H9 (cell line): ENCODE data around the gene NOTCH1. TPM values are rescaled to one million over a fixed set of nuclear protein-coding genes. Genes with fewer than 3 reads are reported as not detected.

Source experiments
- DNase-seq: peaks from one replicate; pipeline ENCODE4 v3.0.0-alpha.2; 2017
- H2AFZ ChIP-seq: one replicate; pipeline ENCODE4 v1.6.1; 2013; ENCODE audit warnings: mild to moderate bottlenecking, low read length, control low read depth, moderate library complexity
- H2AK5ac ChIP-seq: 2 replicates; pipeline ENCODE4 v1.6.1; 2013; ENCODE audit warnings: low read length, control low read depth, mixed read lengths; ENCODE audit not compliant: insufficient read length
- H2BK120ac ChIP-seq: one replicate; pipeline ENCODE4 v1.6.1; 2013; ENCODE audit warnings: low read depth, mild to moderate bottlenecking, low read length, control low read depth, inconsistent platforms; ENCODE audit not compliant: poor library complexity, severe bottlenecking
- H2BK12ac ChIP-seq: 2 replicates; pipeline ENCODE4 v1.6.1; 2013; ENCODE audit warnings: low read length, control low read depth, mixed read lengths, low read depth; ENCODE audit not compliant: insufficient read length
- H2BK15ac ChIP-seq: 2 replicates; pipeline ENCODE4 v1.6.1; 2013; ENCODE audit warnings: low read depth, low read length, control low read depth
- H2BK20ac ChIP-seq: one replicate; pipeline ENCODE4 v1.6.1; 2013; ENCODE audit warnings: low read depth, mild to moderate bottlenecking, low read length, control low read depth, inconsistent platforms; ENCODE audit not compliant: poor library complexity, severe bottlenecking
- H2BK5ac ChIP-seq: 2 replicates; pipeline ENCODE4 v1.6.1; 2013; ENCODE audit warnings: low read length, control low read depth, mixed read lengths; ENCODE audit not compliant: insufficient read length
- H3K14ac ChIP-seq: 2 replicates; pipeline ENCODE4 v1.6.1; 2013; ENCODE audit warnings: low read length, control low read depth; ENCODE audit not compliant: insufficient read depth
- H3K18ac ChIP-seq: 2 replicates; pipeline ENCODE4 v1.6.1; 2013; ENCODE audit warnings: low read depth, mild to moderate bottlenecking, mixed read lengths, low read length, control low read depth; ENCODE audit not compliant: insufficient read length
- H3K23ac ChIP-seq: 2 replicates; pipeline ENCODE4 v1.6.1; 2013; ENCODE audit warnings: low read length, control low read depth, mixed read lengths, low read depth; ENCODE audit not compliant: insufficient read length
- H3K23me2 ChIP-seq: 2 replicates; pipeline ENCODE4 v1.6.1; 2013; ENCODE audit warnings: low read depth, mild to moderate bottlenecking, mixed read lengths, low read length, control low read depth; ENCODE audit not compliant: insufficient read length, poor library complexity, severe bottlenecking
- H3K27ac ChIP-seq: 2 replicates; pipeline ENCODE4 v1.5.1; 2013; ENCODE audit warnings: low read length, control low read depth, mixed read lengths, low read depth; ENCODE audit not compliant: insufficient read length
- H3K27me3 ChIP-seq: 2 replicates; pipeline ENCODE4 v1.6.1; 2013; ENCODE audit warnings: low read length, control low read depth, inconsistent platforms; ENCODE audit not compliant: insufficient read depth
- H3K4ac ChIP-seq: 2 replicates; pipeline ENCODE4 v1.6.1; 2013; ENCODE audit warnings: low read depth, mild to moderate bottlenecking, control low read depth, inconsistent platforms, low read length, moderate library complexity
- H3K4me1 ChIP-seq: 2 replicates; pipeline ENCODE4 v1.6.1; 2013; ENCODE audit warnings: low read length, control low read depth, inconsistent platforms; ENCODE audit not compliant: insufficient read depth
- H3K4me2 ChIP-seq: 2 replicates; pipeline ENCODE4 v1.6.1; 2013; ENCODE audit warnings: low read length, control low read depth, mixed read lengths; ENCODE audit not compliant: insufficient read length, insufficient read depth
- H3K56ac ChIP-seq: 2 replicates; pipeline ENCODE4 v1.6.1; 2013; ENCODE audit warnings: low read depth, mild to moderate bottlenecking, mixed read lengths, low read length, control low read depth; ENCODE audit not compliant: insufficient read length
- H3K79me1 ChIP-seq: 2 replicates; pipeline ENCODE4 v1.6.1; 2013; ENCODE audit warnings: low read depth, mild to moderate bottlenecking, moderate library complexity, low read length, control low read depth, inconsistent platforms; ENCODE audit not compliant: insufficient read depth, poor library complexity, severe bottlenecking
- H3K79me2 ChIP-seq: 2 replicates; pipeline ENCODE4 v1.6.1; 2013; ENCODE audit warnings: low read length, control low read depth, inconsistent platforms; ENCODE audit not compliant: insufficient read depth
- H3K9ac ChIP-seq: 2 replicates; pipeline ENCODE4 v1.6.1; 2013; ENCODE audit warnings: low read length, control low read depth, mixed read lengths; ENCODE audit not compliant: insufficient read length; ENCODE audit errors: extremely low read depth
- H3K9me3 ChIP-seq: one replicate; pipeline ENCODE4 v1.6.1; 2013; ENCODE audit warnings: low read depth, low read length, inconsistent platforms; ENCODE audit not compliant: control insufficient read depth
- H3T11ph ChIP-seq: one replicate; pipeline ENCODE4 v1.6.1; 2013; ENCODE audit warnings: mild to moderate bottlenecking, low read length, control low read depth, inconsistent platforms
- H4K20me1 ChIP-seq: one replicate; pipeline ENCODE4 v1.6.1; 2013; ENCODE audit not compliant: control insufficient read depth, insufficient read length, insufficient read depth
- H4K5ac ChIP-seq: 2 replicates; pipeline ENCODE4 v1.6.1; 2013; ENCODE audit warnings: low read depth, mild to moderate bottlenecking, mixed read lengths, low read length, control low read depth; ENCODE audit not compliant: insufficient read length
- H4K8ac ChIP-seq: replicated peaks from 2 replicates; pipeline ENCODE4 v1.6.1; 2013; ENCODE audit warnings: low read length, control low read depth, mixed read lengths, low read depth; ENCODE audit not compliant: insufficient read length
- H4K91ac ChIP-seq: 2 replicates; pipeline ENCODE4 v1.6.1; 2013; ENCODE audit warnings: low read depth, mild to moderate bottlenecking, moderate library complexity, mixed read lengths, low read length, control low read depth; ENCODE audit not compliant: insufficient read length
- H3K27ac Mint-ChIP-seq, 3 experiments: 2 replicates in 2 of 3; 3 replicates in 1 of 3; pipeline ENCODE4 v1.8.0; 2020 to 2021; ENCODE audit warnings: mixed read lengths in 3 of 3, mild to moderate bottlenecking in 1 of 3, moderate library complexity in 1 of 3
- H3K27me3 Mint-ChIP-seq: 2 replicates; pipeline ENCODE4 v1.8.0; 2021; ENCODE audit warnings: low read depth, mild to moderate bottlenecking, moderate library complexity, mixed read lengths
- H3K36me3 Mint-ChIP-seq, 3 experiments: 2 replicates in 2 of 3; 3 replicates in 1 of 3; pipeline ENCODE4 v1.8.0; 2020 to 2021; ENCODE audit warnings: low read depth in 3 of 3, mixed read lengths in 3 of 3; ENCODE audit not compliant: insufficient read depth in 1 of 3
- H3K4me1 Mint-ChIP-seq, 2 experiments: 2 replicates each; pipeline ENCODE4 v1.8.0; 2020; ENCODE audit warnings: mixed read lengths in 2 of 2
- H3K4me3 Mint-ChIP-seq, 2 experiments: 2 replicates in 1 of 2; 3 replicates in 1 of 2; pipeline ENCODE4 v1.8.0; 2020 to 2021; ENCODE audit warnings: mild to moderate bottlenecking in 2 of 2, mixed read lengths in 2 of 2, moderate library complexity in 1 of 2
- H3K9me3 Mint-ChIP-seq, 2 experiments: 2 replicates in 1 of 2; 3 replicates in 1 of 2; pipeline ENCODE4 v1.8.0; 2020; ENCODE audit warnings: mild to moderate bottlenecking in 2 of 2, mixed read lengths in 2 of 2, moderate library complexity in 1 of 2
- CTCF ChIP-seq: fragments of 200-600 bp; sonication (generic); conservative IDR thresholded peaks from 3 replicates; pipeline ENCODE4 v1.8.0; 2021; ENCODE audit warnings: antibody characterized with exemption, mild to moderate bottlenecking
- WGBS: extraction: QIAGEN DNeasy Blood & Tissue Kit; methylation state at CpG from one replicate; pipeline ENCODE4 v1.1.7; 2013; ENCODE audit warnings: missing lambda C conversion rate, low lambda C conversion rate, mixed read lengths; ENCODE audit not compliant: insufficient read length; ENCODE audit errors: extremely low coverage; 5-methylcytosine and 5-hydroxymethylcytosine counted together
- total RNA-seq: library from RNA; stranded (reverse); gene quantifications from 2 replicates; pipeline ENCODE4 v1.2.1, GENCODE V29; 2021

NOTCH1 gene
- total RNA-seq, 1 experiment from 2014 or later = 71.6 TPM

GRCh38 chr9:136504512-136505348, 41.1 kb downstream of the NOTCH1 start:
- H3K27me3 ChIP-seq = no peaks in the 10 kb centered on the region
- no peak overlapping the region for H2BK120ac ChIP-seq
- H4K91ac ChIP-seq = no peak overlapping the region
- H4K20me1 ChIP-seq = no peaks in the 10 kb centered on the region
- no peak overlapping the region for H2AK5ac ChIP-seq
- H2BK5ac ChIP-seq = no peak overlapping the region
- no peak overlapping the region for H3K4ac ChIP-seq
- TF ChIP-seq CTCF = no peak
- no peak overlapping the region for H2AFZ ChIP-seq
- no peaks in the 10 kb centered on the region for H3K27me3 Mint-ChIP-seq
- H3K23me2 ChIP-seq = no peaks in the 10 kb centered on the region
- no peak for DNase-seq
- H3T11ph ChIP-seq = no peak overlapping the region
- no peak overlapping the region for H3K9ac ChIP-seq
- no peak overlapping the region for H4K8ac ChIP-seq
- no peaks in the 10 kb centered on the region for H3K9me3 ChIP-seq
- no peak overlapping the region for H2BK15ac ChIP-seq
- no CpG with 5 or more reads among the region's 68 CpGs for WGBS
- no peak overlapping the region for H3K56ac ChIP-seq
- H2BK12ac ChIP-seq = no peak overlapping the region
- no peak overlapping the region for H3K4me2 ChIP-seq
- H3K4me3 Mint-ChIP-seq = no peak overlapping the region
- no peaks in the 10 kb centered on the region for H3K79me1 ChIP-seq
- no peak overlapping the region for H4K5ac ChIP-seq
- no peak overlapping the region for H3K27ac ChIP-seq
- H3K9me3 Mint-ChIP-seq = no peaks in the 10 kb centered on the region
- H3K23ac ChIP-seq = no peak overlapping the region
- H3K18ac ChIP-seq = no peak overlapping the region
- H3K4me1 Mint-ChIP-seq = no peaks in the 10 kb centered on the region
- H3K27ac Mint-ChIP-seq = no peak overlapping the region
- no peak overlapping the region; the same call in 1 of the 2 replicates for H3K14ac ChIP-seq
- H3K36me3 Mint-ChIP-seq = peaks cover 9 to 70% (median 60%) of the 10 kb centered on the region in 3 experiments; a peak in 6 of 7 replicates
- H3K4me1 ChIP-seq = no peaks in the 10 kb centered on the region
- no peak overlapping the region for H2BK20ac ChIP-seq
- H3K79me2 ChIP-seq = no peaks in the 10 kb centered on the region
